ENCODE measurements around the gene ILDR2.

The ILDR2 gene

GRCh38 chr1:166875302-166875733, 100.0 kb downstream of the ILDR2 start:
- TF ChIP-seq ZNF274 (IDR thresholded peaks at IDR 0.05; ENCODE audit: low read depth, low read length), result no peak
- peak overlapping the region; percentile 98 for H3K4me3 ChIP-seq (ENCODE audit: low read length)

DNA sequence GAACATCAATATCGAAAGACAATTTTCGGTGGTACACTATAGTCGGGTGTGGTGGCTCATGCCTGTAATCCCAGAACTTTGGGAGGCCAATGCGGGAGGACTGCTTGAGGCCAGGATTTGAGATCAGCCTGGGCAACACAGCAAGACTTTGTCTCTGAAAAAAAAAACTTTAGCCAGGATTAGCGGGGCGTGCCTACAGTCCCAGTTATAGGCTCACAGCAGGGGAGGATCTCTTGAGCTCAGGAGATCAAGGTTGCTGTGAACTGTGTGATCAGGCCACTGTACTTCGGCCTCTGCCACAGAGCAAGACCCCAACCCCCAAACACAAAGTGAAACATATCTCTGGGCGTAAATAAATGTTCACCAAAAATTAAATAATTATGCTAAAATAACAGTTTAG, 100.9 kb downstream of the ILDR2 start:
- TF ChIP-seq ZNF274 (IDR thresholded peaks at IDR 0.05; ENCODE audit: low read depth, low read length), result no peak
- no peak overlapping the region for H3K4me3 ChIP-seq (ENCODE audit: low read length)

GRCh38 chr1:166870584-166870983, 104.8 kb downstream of the ILDR2 start:
- no peak for TF ChIP-seq ZNF274 (IDR thresholded peaks at IDR 0.05; ENCODE audit: low read depth, low read length)

GRCh38 chr1:166869318-166870099, 105.8 kb downstream of the ILDR2 start:
- no peak for TF ChIP-seq ZNF274 (IDR thresholded peaks at IDR 0.05; ENCODE audit: low read depth, low read length)

More at GRCh38 chr1:166870584-166870983, 104.8 kb downstream of the ILDR2 start:
- no peak overlapping the region for H3K4me3 ChIP-seq (ENCODE audit: low read length)

DNA sequence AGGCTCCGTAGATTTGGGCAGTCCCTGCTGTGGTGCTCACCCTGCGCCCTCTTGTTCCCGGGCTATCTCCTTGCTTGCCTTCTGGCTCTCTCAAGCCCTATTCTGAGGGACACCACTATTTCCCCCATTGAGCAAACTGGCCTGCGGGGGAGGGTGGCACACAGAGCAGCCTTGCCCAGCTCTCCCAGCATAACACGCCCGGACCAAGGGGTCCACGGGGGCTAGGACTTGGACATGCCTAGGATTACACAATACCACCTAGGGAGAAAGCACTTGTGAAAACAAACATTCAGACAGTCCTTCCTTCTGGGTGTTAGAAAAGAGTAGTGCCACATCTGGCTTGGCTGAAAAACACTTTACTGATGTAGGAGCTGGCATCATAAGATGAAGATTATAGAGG, 106.7 kb downstream of the ILDR2 start:
- TF ChIP-seq ZNF274 (IDR thresholded peaks at IDR 0.05; ENCODE audit: low read depth, low read length), result no peak
- H3K4me3 ChIP-seq (ENCODE audit: low read length), result no peak overlapping the region

More at GRCh38 chr1:166869318-166870099, 105.8 kb downstream of the ILDR2 start:
- H3K4me3 ChIP-seq (ENCODE audit: low read length), result no peak overlapping the region

DNA sequence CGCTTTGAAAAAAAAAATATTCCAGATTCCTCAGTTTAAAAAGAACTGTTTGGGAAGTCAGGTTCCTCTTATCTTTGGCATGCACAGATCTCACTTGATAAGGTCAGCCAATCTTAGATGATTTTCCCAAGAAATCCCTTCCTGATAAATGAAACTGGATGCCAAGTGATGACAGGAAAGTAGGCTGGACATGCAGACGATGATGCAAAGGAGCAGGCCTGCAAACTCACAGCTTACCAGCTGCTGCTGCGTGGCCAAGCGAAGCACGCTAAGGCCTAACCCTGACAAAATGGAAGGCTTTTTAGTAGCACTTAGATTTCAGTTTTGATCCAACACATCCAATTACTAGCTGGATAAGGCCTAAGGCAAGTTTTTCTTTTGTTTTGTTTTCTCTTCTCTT, 109.4 kb downstream of the ILDR2 start:
- TF ChIP-seq ZNF274 (IDR thresholded peaks at IDR 0.05; ENCODE audit: low read depth, low read length), result no peak
- H3K4me3 ChIP-seq (ENCODE audit: low read length), result no peak overlapping the region

DNA sequence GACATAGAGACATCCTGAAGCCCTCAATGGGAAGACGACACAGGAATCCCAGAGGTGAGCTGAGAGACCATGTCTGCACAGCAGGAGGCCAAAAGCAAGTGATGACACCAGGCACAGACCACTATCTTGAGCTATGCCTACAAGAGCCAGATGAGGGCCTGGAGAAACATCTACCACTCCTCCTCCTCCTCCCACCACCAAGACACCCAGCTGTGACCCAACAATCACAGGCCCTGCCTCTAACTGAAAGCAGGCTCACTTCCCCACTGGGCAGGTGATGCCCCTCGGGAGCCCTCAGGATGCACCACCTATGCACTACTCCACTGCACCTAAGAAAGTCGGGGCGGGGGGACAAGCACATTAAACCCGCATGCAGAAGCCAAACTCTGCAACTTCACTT, 115.7 kb downstream of the ILDR2 start:
- TF ChIP-seq ZNF274 (IDR thresholded peaks at IDR 0.05; ENCODE audit: low read depth, low read length), result no peak

DNA sequence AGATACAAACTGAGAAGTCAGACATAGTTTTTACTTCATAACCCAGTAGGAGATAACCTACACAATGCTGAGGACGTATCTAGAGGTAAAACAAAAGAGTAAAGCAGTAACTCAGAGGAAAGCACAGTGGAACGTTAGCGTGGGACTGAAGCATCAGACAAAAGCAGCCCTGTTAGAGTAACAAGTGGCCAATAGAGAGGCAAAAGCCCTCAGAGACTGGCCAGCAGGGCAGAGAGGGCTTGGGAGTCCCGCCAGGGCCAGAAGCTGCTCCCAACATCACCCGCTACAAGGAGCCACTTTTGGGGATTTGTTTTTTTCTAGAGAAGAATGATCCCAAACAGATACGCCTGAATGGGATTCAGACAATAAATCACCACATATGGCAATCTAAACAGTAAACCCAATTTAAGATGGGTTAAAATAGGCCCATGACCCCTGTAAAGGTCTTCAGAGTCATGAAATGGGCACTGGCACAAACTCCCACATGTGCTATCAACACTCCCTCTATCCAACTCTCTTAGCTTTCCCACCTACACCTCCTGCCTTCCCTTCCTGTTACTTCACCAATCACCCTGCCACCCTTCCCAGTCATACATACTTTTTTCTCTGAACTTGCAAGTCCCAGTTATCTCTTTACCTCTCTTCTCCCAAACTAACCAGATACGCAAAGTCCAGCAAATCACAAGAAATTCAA, 116.5 kb downstream of the ILDR2 start:
- TF ChIP-seq ZNF274 (IDR thresholded peaks at IDR 0.05; ENCODE audit: low read depth, low read length), result no peak
- H3K4me3 ChIP-seq (ENCODE audit: low read length), result no peak overlapping the region

More for the DNA sequence above, 115.7 kb downstream of the ILDR2 start:
- no peak overlapping the region for H3K4me3 ChIP-seq (ENCODE audit: low read length)

Data from GM08714 (cell line).